Liver (tissue), 3 donors: Measurements from ENCODE around the gene DOCK2.

Experiments used
- CTCF ChIP-seq: fragments of 150-350 bp; IDR thresholded peaks from 2 replicates; pipeline ENCODE4 v1.5.1; 2017; ENCODE audit warnings: improper control_type of control experiment, low read depth, low read length; ENCODE audit not compliant: missing input control
- EGR1 ChIP-seq, 2 donors: IDR thresholded peaks; 2 replicates each; pipeline ENCODE4 v1.6.1; 2016 to 2018; ENCODE audit warnings: antibody characterized with exemption in 2 of 2, low read depth in 2 of 2
- GABPA ChIP-seq, 2 donors: IDR thresholded peaks in 1 of 2; conservative IDR thresholded peaks in 1 of 2; 2 replicates each; pipeline ENCODE4 v1.6.1; 2016; ENCODE audit warnings: antibody characterized with exemption in 2 of 2, mild to moderate bottlenecking in 1 of 2, moderate library complexity in 1 of 2
- REST ChIP-seq: IDR thresholded peaks from 2 replicates; pipeline ENCODE4 v1.6.1; 2016; ENCODE audit warnings: antibody characterized with exemption, mild to moderate bottlenecking
- SP1 ChIP-seq: IDR thresholded peaks from 2 replicates; pipeline ENCODE4 v1.6.1; 2018; ENCODE audit warnings: antibody characterized with exemption, mild to moderate bottlenecking
- YY1 ChIP-seq: IDR thresholded peaks from 2 replicates; pipeline ENCODE4 v1.6.1; 2016; ENCODE audit warnings: antibody characterized with exemption, mild to moderate bottlenecking
- donor health status: healthy.
- donor health status: healthy.

GRCh38 chr5:169765176-169765996 lies 128.3 kb downstream of the DOCK2 start:
- TF ChIP-seq EGR1 (IDR thresholded peaks at IDR 0.05; ENCODE audit: low read depth in 2 of 2) (no peak), CTCF (no peak), SP1 (no peak), GABPA (IDR thresholded peaks at IDR 0.05 in 1 of 2, conservative IDR thresholded peaks at IDR 0.05 in 1 of 2) (no peak), REST (no peak), YY1 (no peak)
